H9 (cell line): ENCODE data around the gene HMCES. TPM values are rescaled to one million over a fixed set of nuclear protein-coding genes. Genes with fewer than 3 reads are reported as not detected.

Experiments
- DNase-seq: peaks from one replicate; pipeline ENCODE4 v3.0.0-alpha.2; 2017
- H2AFZ ChIP-seq: one replicate; pipeline ENCODE4 v1.6.1; 2013; ENCODE audit warnings: mild to moderate bottlenecking, low read length, control low read depth, moderate library complexity
- H2AK5ac ChIP-seq: 2 replicates; pipeline ENCODE4 v1.6.1; 2013; ENCODE audit warnings: low read length, control low read depth, mixed read lengths; ENCODE audit not compliant: insufficient read length
- H2BK120ac ChIP-seq: one replicate; pipeline ENCODE4 v1.6.1; 2013; ENCODE audit warnings: low read depth, mild to moderate bottlenecking, low read length, control low read depth, inconsistent platforms; ENCODE audit not compliant: poor library complexity, severe bottlenecking
- H2BK12ac ChIP-seq: 2 replicates; pipeline ENCODE4 v1.6.1; 2013; ENCODE audit warnings: low read length, control low read depth, mixed read lengths, low read depth; ENCODE audit not compliant: insufficient read length
- H2BK15ac ChIP-seq: 2 replicates; pipeline ENCODE4 v1.6.1; 2013; ENCODE audit warnings: low read depth, low read length, control low read depth
- H2BK20ac ChIP-seq: one replicate; pipeline ENCODE4 v1.6.1; 2013; ENCODE audit warnings: low read depth, mild to moderate bottlenecking, low read length, control low read depth, inconsistent platforms; ENCODE audit not compliant: poor library complexity, severe bottlenecking
- H2BK5ac ChIP-seq: 2 replicates; pipeline ENCODE4 v1.6.1; 2013; ENCODE audit warnings: low read length, control low read depth, mixed read lengths; ENCODE audit not compliant: insufficient read length
- H3K14ac ChIP-seq: 2 replicates; pipeline ENCODE4 v1.6.1; 2013; ENCODE audit warnings: low read length, control low read depth; ENCODE audit not compliant: insufficient read depth
- H3K18ac ChIP-seq: 2 replicates; pipeline ENCODE4 v1.6.1; 2013; ENCODE audit warnings: low read depth, mild to moderate bottlenecking, mixed read lengths, low read length, control low read depth; ENCODE audit not compliant: insufficient read length
- H3K23ac ChIP-seq: 2 replicates; pipeline ENCODE4 v1.6.1; 2013; ENCODE audit warnings: low read length, control low read depth, mixed read lengths, low read depth; ENCODE audit not compliant: insufficient read length
- H3K23me2 ChIP-seq: 2 replicates; pipeline ENCODE4 v1.6.1; 2013; ENCODE audit warnings: low read depth, mild to moderate bottlenecking, mixed read lengths, low read length, control low read depth; ENCODE audit not compliant: insufficient read length, poor library complexity, severe bottlenecking
- H3K27ac ChIP-seq: 2 replicates; pipeline ENCODE4 v1.5.1; 2013; ENCODE audit warnings: low read length, control low read depth, mixed read lengths, low read depth; ENCODE audit not compliant: insufficient read length
- H3K27me3 ChIP-seq: 2 replicates; pipeline ENCODE4 v1.6.1; 2013; ENCODE audit warnings: low read length, control low read depth, inconsistent platforms; ENCODE audit not compliant: insufficient read depth
- H3K4ac ChIP-seq: 2 replicates; pipeline ENCODE4 v1.6.1; 2013; ENCODE audit warnings: low read depth, mild to moderate bottlenecking, control low read depth, inconsistent platforms, low read length, moderate library complexity
- H3K4me1 ChIP-seq: 2 replicates; pipeline ENCODE4 v1.6.1; 2013; ENCODE audit warnings: low read length, control low read depth, inconsistent platforms; ENCODE audit not compliant: insufficient read depth
- H3K4me2 ChIP-seq: 2 replicates; pipeline ENCODE4 v1.6.1; 2013; ENCODE audit warnings: low read length, control low read depth, mixed read lengths; ENCODE audit not compliant: insufficient read length, insufficient read depth
- H3K56ac ChIP-seq: 2 replicates; pipeline ENCODE4 v1.6.1; 2013; ENCODE audit warnings: low read depth, mild to moderate bottlenecking, mixed read lengths, low read length, control low read depth; ENCODE audit not compliant: insufficient read length
- H3K79me1 ChIP-seq: 2 replicates; pipeline ENCODE4 v1.6.1; 2013; ENCODE audit warnings: low read depth, mild to moderate bottlenecking, moderate library complexity, low read length, control low read depth, inconsistent platforms; ENCODE audit not compliant: insufficient read depth, poor library complexity, severe bottlenecking
- H3K79me2 ChIP-seq: 2 replicates; pipeline ENCODE4 v1.6.1; 2013; ENCODE audit warnings: low read length, control low read depth, inconsistent platforms; ENCODE audit not compliant: insufficient read depth
- H3K9ac ChIP-seq: 2 replicates; pipeline ENCODE4 v1.6.1; 2013; ENCODE audit warnings: low read length, control low read depth, mixed read lengths; ENCODE audit not compliant: insufficient read length; ENCODE audit errors: extremely low read depth
- H3K9me3 ChIP-seq: one replicate; pipeline ENCODE4 v1.6.1; 2013; ENCODE audit warnings: low read depth, low read length, inconsistent platforms; ENCODE audit not compliant: control insufficient read depth
- H3T11ph ChIP-seq: one replicate; pipeline ENCODE4 v1.6.1; 2013; ENCODE audit warnings: mild to moderate bottlenecking, low read length, control low read depth, inconsistent platforms
- H4K20me1 ChIP-seq: one replicate; pipeline ENCODE4 v1.6.1; 2013; ENCODE audit not compliant: control insufficient read depth, insufficient read length, insufficient read depth
- H4K5ac ChIP-seq: 2 replicates; pipeline ENCODE4 v1.6.1; 2013; ENCODE audit warnings: low read depth, mild to moderate bottlenecking, mixed read lengths, low read length, control low read depth; ENCODE audit not compliant: insufficient read length
- H4K8ac ChIP-seq: replicated peaks from 2 replicates; pipeline ENCODE4 v1.6.1; 2013; ENCODE audit warnings: low read length, control low read depth, mixed read lengths, low read depth; ENCODE audit not compliant: insufficient read length
- H4K91ac ChIP-seq: 2 replicates; pipeline ENCODE4 v1.6.1; 2013; ENCODE audit warnings: low read depth, mild to moderate bottlenecking, moderate library complexity, mixed read lengths, low read length, control low read depth; ENCODE audit not compliant: insufficient read length
- H3K27ac Mint-ChIP-seq, 3 experiments: 2 replicates in 2 of 3; 3 replicates in 1 of 3; pipeline ENCODE4 v1.8.0; 2020 to 2021; ENCODE audit warnings: mixed read lengths in 3 of 3, mild to moderate bottlenecking in 1 of 3, moderate library complexity in 1 of 3
- H3K27me3 Mint-ChIP-seq: 2 replicates; pipeline ENCODE4 v1.8.0; 2021; ENCODE audit warnings: low read depth, mild to moderate bottlenecking, moderate library complexity, mixed read lengths
- H3K36me3 Mint-ChIP-seq, 3 experiments: 2 replicates in 2 of 3; 3 replicates in 1 of 3; pipeline ENCODE4 v1.8.0; 2020 to 2021; ENCODE audit warnings: low read depth in 3 of 3, mixed read lengths in 3 of 3; ENCODE audit not compliant: insufficient read depth in 1 of 3
- H3K4me1 Mint-ChIP-seq, 2 experiments: 2 replicates each; pipeline ENCODE4 v1.8.0; 2020; ENCODE audit warnings: mixed read lengths in 2 of 2
- H3K4me3 Mint-ChIP-seq, 2 experiments: 2 replicates in 1 of 2; 3 replicates in 1 of 2; pipeline ENCODE4 v1.8.0; 2020 to 2021; ENCODE audit warnings: mild to moderate bottlenecking in 2 of 2, mixed read lengths in 2 of 2, moderate library complexity in 1 of 2
- H3K9me3 Mint-ChIP-seq, 2 experiments: 2 replicates in 1 of 2; 3 replicates in 1 of 2; pipeline ENCODE4 v1.8.0; 2020; ENCODE audit warnings: mild to moderate bottlenecking in 2 of 2, mixed read lengths in 2 of 2, moderate library complexity in 1 of 2
- WGBS: extraction: QIAGEN DNeasy Blood & Tissue Kit; methylation state at CpG from one replicate; pipeline ENCODE4 v1.1.7; 2013; ENCODE audit warnings: missing lambda C conversion rate, low lambda C conversion rate, mixed read lengths; ENCODE audit not compliant: insufficient read length; ENCODE audit errors: extremely low coverage; 5-methylcytosine and 5-hydroxymethylcytosine counted together
- total RNA-seq: library from RNA; stranded (reverse); gene quantifications from 2 replicates; pipeline ENCODE4 v1.2.1, GENCODE V29; 2021
- TF ChIP-seq, protein P1 (sequence below): fragments of 200-600 bp; sonication (generic); conservative IDR thresholded peaks from 3 replicates; pipeline ENCODE4 v1.8.0; 2021; ENCODE audit warnings: antibody characterized with exemption, mild to moderate bottlenecking

The HMCES gene
- total RNA-seq, 1 experiment from 2014 or later = 52.4 TPM

DNA sequence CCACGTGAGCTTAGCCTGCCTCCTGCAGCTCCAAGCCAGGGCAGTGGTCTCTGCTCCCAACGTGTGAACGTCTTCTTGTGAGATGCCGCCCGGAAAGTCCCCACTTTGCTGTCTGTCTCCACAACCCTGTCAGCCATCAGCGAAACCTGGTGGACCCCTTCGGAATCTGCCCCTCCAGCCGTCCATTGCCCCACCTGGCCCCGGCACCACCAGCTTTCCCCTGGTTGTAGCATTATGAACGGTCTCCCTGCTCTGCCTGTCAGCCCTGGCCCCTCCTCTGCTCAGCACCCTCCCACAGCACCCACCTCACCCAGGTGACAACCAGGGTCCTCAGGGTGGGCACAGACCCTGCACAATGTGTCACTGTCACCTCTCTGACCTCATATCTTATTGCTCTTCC lies 71.1 kb downstream of the HMCES start:
- Histone ChIP-seq H3K18ac (no peak overlapping the region), H4K20me1 (no peaks in the 10 kb centered on the region), H3T11ph (no peak overlapping the region), H3K23ac (no peak overlapping the region), H2AFZ (no peak overlapping the region), H2BK20ac (no peak overlapping the region), H2AK5ac (no peak overlapping the region), H2BK12ac (no peak overlapping the region), H4K5ac (no peak overlapping the region), H3K27me3 (no peaks in the 10 kb centered on the region), H3K79me2 (no peaks in the 10 kb centered on the region), H3K23me2 (no peaks in the 10 kb centered on the region), H4K91ac (no peak overlapping the region), H3K56ac (no peak overlapping the region), H2BK120ac (no peak overlapping the region), H3K79me1 (no peaks in the 10 kb centered on the region), H3K4ac (no peak overlapping the region), H3K4me2 (no peak overlapping the region), H3K27ac (no peak overlapping the region), H4K8ac (no peak overlapping the region), H3K14ac (no peak overlapping the region), H3K4me1 (0 out of 2 replicates have a peak, but pooled peaks cover 2% of the 10 kb centered on the region), H3K9ac (no peak overlapping the region), H2BK15ac (no peak overlapping the region), H3K9me3 (no peaks in the 10 kb centered on the region), H2BK5ac (no peak overlapping the region)
- DNase-seq = no peak
- Mint-ChIP-seq H3K27ac (no peak overlapping the region), H3K27me3 (peaks cover 7% of the 10 kb centered on the region), H3K36me3 (no peaks in the 10 kb centered on the region), H3K4me1 (peaks cover 12 to 19% of the 10 kb centered on the region in 2 experiments), H3K4me3 (no peak overlapping the region), H3K9me3 (no peaks in the 10 kb centered on the region)
- no CpG with 5 or more reads among the region's 10 CpGs for WGBS
- TF ChIP-seq, protein P1, sequence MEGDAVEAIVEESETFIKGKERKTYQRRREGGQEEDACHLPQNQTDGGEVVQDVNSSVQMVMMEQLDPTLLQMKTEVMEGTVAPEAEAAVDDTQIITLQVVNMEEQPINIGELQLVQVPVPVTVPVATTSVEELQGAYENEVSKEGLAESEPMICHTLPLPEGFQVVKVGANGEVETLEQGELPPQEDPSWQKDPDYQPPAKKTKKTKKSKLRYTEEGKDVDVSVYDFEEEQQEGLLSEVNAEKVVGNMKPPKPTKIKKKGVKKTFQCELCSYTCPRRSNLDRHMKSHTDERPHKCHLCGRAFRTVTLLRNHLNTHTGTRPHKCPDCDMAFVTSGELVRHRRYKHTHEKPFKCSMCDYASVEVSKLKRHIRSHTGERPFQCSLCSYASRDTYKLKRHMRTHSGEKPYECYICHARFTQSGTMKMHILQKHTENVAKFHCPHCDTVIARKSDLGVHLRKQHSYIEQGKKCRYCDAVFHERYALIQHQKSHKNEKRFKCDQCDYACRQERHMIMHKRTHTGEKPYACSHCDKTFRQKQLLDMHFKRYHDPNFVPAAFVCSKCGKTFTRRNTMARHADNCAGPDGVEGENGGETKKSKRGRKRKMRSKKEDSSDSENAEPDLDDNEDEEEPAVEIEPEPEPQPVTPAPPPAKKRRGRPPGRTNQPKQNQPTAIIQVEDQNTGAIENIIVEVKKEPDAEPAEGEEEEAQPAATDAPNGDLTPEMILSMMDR = no peak
